IMR-90 (cell line): Measurements from ENCODE around the gene STARD13. TPM values are rescaled to one million over a fixed set of nuclear protein-coding genes. Genes with fewer than 3 reads are reported as not detected.

Experiments used
- ATAC-seq: fragments of 200-7000 bp; cut with Tn5 transposase; 2 replicates; pipeline ENCODE4 v1.9.1; 2020; ENCODE audit warnings: low read depth, mild to moderate bottlenecking, moderate library complexity
- BruUV-seq: library from RNA; stranded (reverse); fragments of 400-500 nt; replicated peaks from 2 replicates; lab custom pipeline; 2021; lab: Mats Ljungman, UMichigan
- CTCF ChIA-PET: fragments of 300-600 bp; formaldehyde crosslinking; extraction: SDS; loops from one replicate; lab custom pipeline; 2021; ENCODE audit warnings: antibody characterized with exemption; lab: Yijun Ruan, JAX
- POLR2A ChIA-PET: fragments of 300-600 bp; sonication (Branson Sonifier 250); formaldehyde crosslinking; loops from one replicate; lab custom pipeline; 2022; ENCODE audit warnings: antibody characterized with exemption; ENCODE audit not compliant: unreplicated experiment; lab: Charles Lee
- DNase-seq: peaks from one replicate; pipeline ENCODE4 v3.0.0; 2013
- H2AFZ ChIP-seq: replicated peaks from 2 replicates; pipeline ENCODE3; 2013; ENCODE audit warnings: low read length, mild to moderate bottlenecking; ENCODE audit not compliant: poor library complexity
- H2AK5ac ChIP-seq: 2 replicates; pipeline ENCODE4 v1.6.1; 2013; ENCODE audit warnings: low read depth, low read length, inconsistent platforms
- H2AK9ac ChIP-seq: replicated peaks from 2 replicates; pipeline ENCODE3; 2013; ENCODE audit warnings: mild to moderate bottlenecking, low read depth, low read length, moderate library complexity; ENCODE audit not compliant: poor library complexity
- H2BK120ac ChIP-seq: 2 replicates; pipeline ENCODE4 v1.6.1; 2013; ENCODE audit warnings: low read depth, low read length, inconsistent platforms
- H2BK15ac ChIP-seq: 3 replicates; pipeline ENCODE4 v1.6.1; 2013; ENCODE audit warnings: low read depth, low read length, inconsistent platforms
- H2BK20ac ChIP-seq: 2 replicates; pipeline ENCODE4 v1.6.1; 2013; ENCODE audit warnings: low read depth, mild to moderate bottlenecking, inconsistent platforms, low read length, moderate library complexity
- H2BK5ac ChIP-seq: 2 replicates; pipeline ENCODE4 v1.6.1; 2013; ENCODE audit warnings: mild to moderate bottlenecking, low read depth, low read length, inconsistent platforms; ENCODE audit not compliant: poor library complexity, severe bottlenecking
- H3K14ac ChIP-seq: replicated peaks from 2 replicates; pipeline ENCODE4 v1.6.1; 2013; ENCODE audit warnings: low read depth, low read length, inconsistent platforms
- H3K18ac ChIP-seq: 2 replicates; pipeline ENCODE4 v1.6.1; 2013; ENCODE audit warnings: low read depth, low read length, control low read depth
- H3K23ac ChIP-seq: 2 replicates; pipeline ENCODE4 v1.6.1; 2013; ENCODE audit warnings: low read depth, low read length, inconsistent platforms
- H3K27ac ChIP-seq: 2 replicates; pipeline ENCODE4 v1.5.1; 2013; ENCODE audit warnings: mild to moderate bottlenecking, control low read depth, low read length; ENCODE audit not compliant: insufficient read depth
- H3K27me3 ChIP-seq: 2 replicates; pipeline ENCODE4 v1.6.1; 2013; ENCODE audit warnings: low read length; ENCODE audit not compliant: control insufficient read depth, insufficient read depth
- H3K36me3 ChIP-seq: 2 replicates; pipeline ENCODE4 v1.6.1; 2013; ENCODE audit warnings: low read length, mixed read lengths; ENCODE audit not compliant: control insufficient read depth, insufficient read depth
- H3K4ac ChIP-seq: 2 replicates; pipeline ENCODE4 v1.6.1; 2013; ENCODE audit warnings: low read depth, low read length, inconsistent platforms
- H3K4me1 ChIP-seq: 2 replicates; pipeline ENCODE4 v1.6.1; 2013; ENCODE audit warnings: low read length, mixed read lengths; ENCODE audit not compliant: control insufficient read depth, insufficient read depth
- H3K4me2 ChIP-seq: 2 replicates; pipeline ENCODE4 v1.6.1; 2013; ENCODE audit warnings: low read depth, mild to moderate bottlenecking, control low read depth, low read length, moderate library complexity
- H3K4me3 ChIP-seq: 2 replicates; pipeline ENCODE4 v1.5.1; 2013; ENCODE audit warnings: low read depth, mild to moderate bottlenecking, control low read depth, low read length, moderate library complexity; ENCODE audit not compliant: insufficient read depth
- H3K56ac ChIP-seq: 2 replicates; pipeline ENCODE4 v1.6.1; 2013; ENCODE audit warnings: low read length, inconsistent platforms; ENCODE audit not compliant: insufficient read depth; ENCODE audit errors: extremely low read depth
- H3K79me1 ChIP-seq, 2 experiments: 2 replicates each; pipeline ENCODE4 v1.6.1; 2013; ENCODE audit warnings: low read length in 2 of 2, inconsistent platforms in 1 of 2, low read depth in 1 of 2
- H3K9ac ChIP-seq: 2 replicates; pipeline ENCODE4 v1.6.1; 2013; ENCODE audit warnings: low read depth, low read length, control low read depth
- H3K9me1 ChIP-seq: 2 replicates; pipeline ENCODE4 v1.6.1; 2013; ENCODE audit warnings: low read length, inconsistent platforms; ENCODE audit not compliant: insufficient read depth
- H3K9me3 ChIP-seq: 2 replicates; pipeline ENCODE4 v1.6.1; 2013; ENCODE audit warnings: low read length; ENCODE audit not compliant: control insufficient read depth, insufficient read depth
- H4K20me1 ChIP-seq: 2 replicates; pipeline ENCODE4 v1.6.1; 2013; ENCODE audit warnings: low read length, inconsistent platforms; ENCODE audit not compliant: insufficient read depth
- H4K5ac ChIP-seq: 2 replicates; pipeline ENCODE4 v1.6.1; 2013; ENCODE audit warnings: mild to moderate bottlenecking, low read depth, low read length, control low read depth
- H4K8ac ChIP-seq, 2 experiments: 2 replicates each; pipeline ENCODE4 v1.6.1; 2013; ENCODE audit warnings: low read depth in 2 of 2, low read length in 2 of 2, control low read depth in 1 of 2, inconsistent platforms in 1 of 2
- H4K91ac ChIP-seq: 2 replicates; pipeline ENCODE4 v1.6.1; 2013; ENCODE audit warnings: low read depth, low read length, inconsistent platforms; ENCODE audit not compliant: insufficient read depth
- CEBPB ChIP-seq: IDR thresholded peaks from 2 replicates; pipeline ENCODE4 v1.6.1; 2012; ENCODE audit warnings: low read depth, low read length, improper control_type of control experiment
- USF2 ChIP-seq: fragments of 150-350 bp; IDR thresholded peaks from 2 replicates; pipeline ENCODE4 v1.6.1; 2017; ENCODE audit warnings: mild to moderate bottlenecking, antibody characterized with exemption, low read length, low read depth
- dilution Hi-C: fragments of 300-500 bp; cut with HindIII; formaldehyde crosslinking; loops from one replicate; pipeline ENCODE4 v1.14.3; 2018; ENCODE audit warnings: low sequenced_read_pairs; ENCODE audit not compliant: unreplicated experiment
- in situ Hi-C: fragments of 300-500 bp; cut with MboI; formaldehyde crosslinking; loops from 3 replicates; pipeline ENCODE4 v1.14.3; 2019; ENCODE audit warnings: low sequenced_read_pairs, inconsistent platforms, mixed read lengths
- intact Hi-C: fragments of 100-400 bp; cut with micrococcal nuclease; formaldehyde crosslinking; loops from 2 replicates; pipeline ENCODE4 v1.10.0; 2022
- polyA plus RNA-seq, 3 experiments: library from polyadenylated mRNA; depleted of rRNA; stranded (reverse); fragments of >200 nt; gene quantifications; 2 replicates each; pipeline ENCODE4 v1.2.3, GENCODE V29; 2012; ENCODE audit warnings: low replicate concordance in 1 of 3
- total RNA-seq: library from RNA; depleted of rRNA; stranded (reverse); fragments of >200 nt; gene quantifications from 2 replicates; pipeline ENCODE4 v1.2.3, GENCODE V29; 2012

The STARD13 gene
- total and polyA plus RNA-seq, 2 of the 4 experiments (the other 2 are of a cell fraction): 23.6 to 46.6 TPM

GRCh38 chr13:33258808-33259193 is 26.8 kb downstream of the STARD13 start:
- H3K14ac ChIP-seq: peak overlapping the region; percentile 72
- peak overlapping the region; percentile 12 for H3K56ac ChIP-seq
- H3K18ac ChIP-seq: peak overlapping the region; percentile 93
- H4K8ac ChIP-seq: peak overlapping the region; percentile 27 to 68; a peak in 2 of 4 replicates
- H3K4me3 ChIP-seq: no peak overlapping the region
- dilution Hi-C loops: no loop called here
- H3K9me3 ChIP-seq: no peaks in the 10 kb centered on the region
- peak; percentile 18 for ATAC-seq
- peak overlapping the region; percentile 85 for H2BK20ac ChIP-seq
- no peaks in the 10 kb centered on the region for H3K27me3 ChIP-seq
- peaks cover 24% of the 10 kb centered on the region for H3K9me1 ChIP-seq
- H3K9ac ChIP-seq: peak overlapping the region; percentile 18; the same call in 1 of the 2 replicates
- peaks cover 9% of the 10 kb centered on the region for H3K36me3 ChIP-seq
- CTCF ChIA-PET: no interaction called here
- peaks cover 26% of the 10 kb centered on the region for H4K20me1 ChIP-seq
- peaks cover 37% of the 10 kb centered on the region for H3K4me1 ChIP-seq
- intact Hi-C loops: no loop called here
- no TSS peak for BruUV-seq
- no peak for DNase-seq
- H2BK15ac ChIP-seq: peak overlapping the region; percentile 51; the same call in 2 of the 3 replicates
- no peak overlapping the region for H2AK9ac ChIP-seq
- peak overlapping the region; percentile 77 for H4K5ac ChIP-seq
- peak overlapping the region; percentile 66; the same call in 1 of the 2 replicates for H2AK5ac ChIP-seq
- H3K79me1 ChIP-seq: peaks cover 25 to 94% of the 10 kb centered on the region in 2 experiments
- H3K27ac ChIP-seq: peak overlapping the region; percentile 94; the same call in 1 of the 2 replicates
- H3K4me2 ChIP-seq: peak overlapping the region; percentile 27; the same call in 1 of the 2 replicates
- H3K23ac ChIP-seq: peak overlapping the region; percentile 65
- H3K4ac ChIP-seq: peak overlapping the region; percentile 59
- H2BK5ac ChIP-seq: peak overlapping the region; percentile 98
- TF ChIP-seq CEBPB (peak; percentile 79), USF2 (no peak)
- peak overlapping the region; percentile 83 for H2BK120ac ChIP-seq
- H2AFZ ChIP-seq: no peak overlapping the region
- in situ Hi-C loops: no loop called here
- H4K91ac ChIP-seq: peak overlapping the region; percentile 64
- POLR2A ChIA-PET: no interaction called here
